ENCODE measurements around the gene ANHX.

- TF ChIP-seq SP1 (IDR thresholded peaks at IDR 0.05) (no peak), SP1 (CRISPR knock-in tag; IDR thresholded peaks at IDR 0.05) (no peak), USF2 (IDR thresholded peaks at IDR 0.05; ENCODE audit: low read depth, low read length) (no peak), USF2 (CRISPR knock-in tag; IDR thresholded peaks at IDR 0.05; ENCODE audit: borderline replicate concordance) (no peak), ZMAT3 (CRISPR knock-in tag; conservative IDR thresholded peaks at IDR 0.05) (no peak), ZBTB20 (CRISPR knock-in tag; IDR thresholded peaks at IDR 0.05; ENCODE audit: borderline replicate concordance, low read depth) (no peak), SSRP1 (CRISPR knock-in tag; IDR thresholded peaks at IDR 0.05) (no peak), POLR2A (IDR thresholded peaks at IDR 0.05; ENCODE audit: insufficient read depth in 1 of 2, low read depth in 2 of 2, low read length in 2 of 2) (no peak)
These were observed 15.2 kb downstream of the ANHX start for GRCh38 chr12:133220521-133220920.
